Endothelial cell of umbilical vein (primary cell): ENCODE results near the gene IL16. TPM values are rescaled to one million over a fixed set of nuclear protein-coding genes. Genes with fewer than 3 reads are reported as not detected.

ENCODE experiments used
- BruUV-seq: library from RNA; stranded (reverse); fragments of 400-500 nt; replicated peaks from 2 replicates; lab custom pipeline; 2021; lab: Mats Ljungman, UMichigan
- CTCF ChIA-PET: fragments of 300-600, 350-600 bp; sonication (Branson Sonifier 250); formaldehyde crosslinking; loops from one replicate; lab custom pipeline; 2021; ENCODE audit warnings: antibody characterized with exemption, inconsistent platforms; lab: Charles Lee
- POLR2A ChIA-PET: fragments of 300-600, 350-600 bp; sonication (Branson Sonifier 250); formaldehyde crosslinking; loops from one replicate; lab custom pipeline; 2021; ENCODE audit warnings: antibody characterized with exemption, inconsistent platforms; lab: Charles Lee
- DNase-seq: peaks from one replicate; pipeline ENCODE4 v3.0.0-alpha.2; 2011; ENCODE audit warnings: low read depth, low spot score
- FAIRE-seq: peaks from 2 replicates; lab custom pipeline; 2011; peaks lifted over from hg19 to GRCh38; lab: Jason Lieb, UNC
- H2AFZ ChIP-seq: 2 replicates; pipeline ENCODE4 v1.6.0; 2012; ENCODE audit warnings: low read depth, low read length, control low read depth, inconsistent platforms
- H3K27ac ChIP-seq: 2 replicates; pipeline ENCODE4 v1.5.1; 2011; ENCODE audit warnings: low read depth, mild to moderate bottlenecking, control low read depth, low read length, moderate library complexity; ENCODE audit not compliant: insufficient read depth
- H3K27me3 ChIP-seq, 2 experiments: 2 replicates each; pipeline versions ENCODE4 v1.6.0 to v1.6.1; 2011; ENCODE audit warnings: low read length in 2 of 2, mixed read lengths in 1 of 2; ENCODE audit not compliant: control insufficient read depth in 2 of 2, insufficient read depth in 2 of 2
- H3K36me3 ChIP-seq, 2 experiments: 2 replicates in 1 of 2; 3 replicates in 1 of 2; pipeline ENCODE4 v1.5.1; 2011; ENCODE audit warnings: low read length in 2 of 2, mild to moderate bottlenecking in 1 of 2, moderate library complexity in 1 of 2; ENCODE audit not compliant: control insufficient read depth in 2 of 2, insufficient read depth in 2 of 2; ENCODE audit errors: extremely low read depth in 1 of 2
- H3K4me1 ChIP-seq: 3 replicates; pipeline ENCODE4 v1.5.1; 2011; ENCODE audit warnings: mild to moderate bottlenecking, low read length; ENCODE audit not compliant: control insufficient read depth, insufficient read depth; ENCODE audit errors: extremely low read depth
- H3K4me2 ChIP-seq: 2 replicates; pipeline ENCODE4 v1.6.1; 2011; ENCODE audit warnings: low read length, control low read depth, mixed read lengths; ENCODE audit not compliant: insufficient read depth
- H3K4me3 ChIP-seq, 3 experiments: fragments of 200-600 bp in 1 of 3; sonication (generic), shearing (Covaris generic) in 1 of 3; replicated peaks in 1 of 3; 2 replicates each; pipeline ENCODE4 v1.5.1; 2011 to 2016; ENCODE audit warnings: control low read depth in 3 of 3, low read length in 3 of 3, mild to moderate bottlenecking in 2 of 3, inconsistent platforms in 1 of 3, low read depth in 1 of 3, moderate library complexity in 1 of 3; ENCODE audit not compliant: insufficient read depth in 1 of 3
- H3K79me2 ChIP-seq: 2 replicates; pipeline ENCODE4 v1.6.0; 2012; ENCODE audit warnings: low read length, inconsistent platforms; ENCODE audit not compliant: control insufficient read depth, insufficient read depth
- H3K9ac ChIP-seq: replicated peaks from 2 replicates; pipeline ENCODE3; 2011; ENCODE audit warnings: low read length, control low read depth; ENCODE audit not compliant: insufficient read depth; ENCODE audit errors: extremely low read depth
- H3K9me1 ChIP-seq: replicated peaks from 3 replicates; pipeline ENCODE4 v1.6.0; 2011; ENCODE audit warnings: mild to moderate bottlenecking, low read length; ENCODE audit not compliant: control insufficient read depth, insufficient read depth; ENCODE audit errors: extremely low read depth
- H3K9me3 ChIP-seq: replicated peaks from 2 replicates; pipeline ENCODE4 v1.5.1; 2012; ENCODE audit warnings: low read length, inconsistent platforms; ENCODE audit not compliant: control insufficient read depth, insufficient read depth
- H4K20me1 ChIP-seq: replicated peaks from 2 replicates; pipeline ENCODE3; 2011; ENCODE audit warnings: mild to moderate bottlenecking, low read length; ENCODE audit not compliant: control insufficient read depth, insufficient read depth; ENCODE audit errors: extremely low read depth
- CTCF ChIP-seq, 2 donors: IDR thresholded peaks; 1 replicate in 1 of 2; 2 replicates in 1 of 2; pipeline ENCODE4 v1.5.1; 2011; ENCODE audit warnings: low read length in 2 of 2, mild to moderate bottlenecking in 2 of 2, moderate library complexity in 2 of 2, control low read depth in 1 of 2, inconsistent platforms in 1 of 2, low read depth in 1 of 2; ENCODE audit not compliant: insufficient read depth in 1 of 2; ENCODE audit errors: extremely low read depth in 1 of 2
- EZH2 ChIP-seq: IDR thresholded peaks from 2 replicates; pipeline ENCODE4 v1.6.1; 2012; ENCODE audit warnings: borderline replicate concordance, low read depth, mild to moderate bottlenecking, moderate library complexity, low read length, inconsistent platforms; ENCODE audit not compliant: severe bottlenecking
- FOS ChIP-seq: IDR thresholded peaks from 2 replicates; pipeline ENCODE4 v1.6.1; 2011; ENCODE audit warnings: mild to moderate bottlenecking, low read length, moderate library complexity, borderline replicate concordance; ENCODE audit not compliant: insufficient read depth
- GATA2 ChIP-seq: IDR thresholded peaks from 2 replicates; pipeline ENCODE4 v1.7.0; 2011; ENCODE audit warnings: low read depth, mild to moderate bottlenecking, moderate library complexity, mixed read lengths, low read length; ENCODE audit not compliant: insufficient read length, insufficient read depth
- JUN ChIP-seq: IDR thresholded peaks from 2 replicates; pipeline ENCODE4 v1.6.1; 2011; ENCODE audit warnings: borderline replicate concordance, low read depth; ENCODE audit not compliant: insufficient read length, insufficient read depth
- MAX ChIP-seq: IDR thresholded peaks from 2 replicates; pipeline ENCODE4 v1.6.1; 2011; ENCODE audit not compliant: insufficient read depth, insufficient read length
- MYC ChIP-seq: IDR thresholded peaks from one replicate; pipeline ENCODE4 v1.6.1; 2011; ENCODE audit warnings: mild to moderate bottlenecking, low read depth, low read length
- POLR2A ChIP-seq: IDR thresholded peaks from 2 replicates; pipeline ENCODE4 v1.6.1; 2012; ENCODE audit warnings: low read depth, mild to moderate bottlenecking, control low read depth, low read length
- POLR2AphosphoS5 ChIP-seq: IDR thresholded peaks from 2 replicates; pipeline ENCODE4 v1.6.1; 2012; ENCODE audit warnings: low read depth, mild to moderate bottlenecking, control low read depth, low read length, moderate library complexity; ENCODE audit not compliant: insufficient read depth
- dilution Hi-C: fragments of 300-500 bp; cut with MboI; formaldehyde crosslinking; loops from one replicate; pipeline ENCODE4 v1.15.0; 2019; ENCODE audit warnings: low sequenced_read_pairs; ENCODE audit not compliant: extremely low pct_ligation_motif_present
- intact Hi-C: fragments of 100-400 bp; cut with micrococcal nuclease; formaldehyde crosslinking; loops from one replicate; pipeline ENCODE4 v1.10.0; 2022
- polyA plus RNA-seq, 4 experiments: library from polyadenylated mRNA; depleted of rRNA in 3 of 4; stranded (reverse) in 3 of 4; unstranded in 1 of 4; fragments of >200 nt; gene quantifications; 2 replicates each; pipeline versions ENCODE4 v1.2.1 to v1.2.3, GENCODE V29; 2011 to 2012; ENCODE audit warnings: missing spikeins in 1 of 4
- total RNA-seq: library from RNA; stranded (reverse); gene quantifications from 2 replicates; pipeline ENCODE4 v1.2.3, GENCODE V29; 2021

IL16 gene
- total and polyA plus RNA-seq, 2 donors (not counting 3 experiments of a cell fraction or from before 2014, with no cell fraction given) = 0.29 to 2.1 TPM

- intact Hi-C loops = no loop called here
- Histone ChIP-seq H2AFZ (no peak overlapping the region), H3K36me3 (no peaks in the 10 kb centered on the region), H3K27ac (no peak overlapping the region), H3K4me1 (no peaks in the 10 kb centered on the region), H3K4me2 (no peak overlapping the region), H3K9me3 (no peaks in the 10 kb centered on the region), H3K9ac (no peak overlapping the region), H3K79me2 (no peaks in the 10 kb centered on the region), H3K27me3 (no peaks in the 10 kb centered on the region), H3K4me3 (no peak overlapping the region), H3K9me1 (no peaks in the 10 kb centered on the region), H4K20me1 (no peaks in the 10 kb centered on the region)
- dilution Hi-C loops = no loop called here
- BruUV-seq = no TSS peak
- FAIRE-seq (no peak), DNase-seq (no peak)
- CTCF ChIA-PET = interaction anchor here (1.2 kb wide), 1 partner anchor 68 kb away, joined by 4 read pairs; no protein-coding TSS in a partner anchor
- TF ChIP-seq CTCF (IDR thresholded peaks at IDR 0.05; ENCODE audit: extremely low read depth in 1 of 2, insufficient read depth in 1 of 2, low read depth in 1 of 2, low read length in 2 of 2) (no peak), MAX (no peak), GATA2 (no peak), EZH2 (no peak), MYC (no peak), POLR2A (no peak), POLR2AphosphoS5 (no peak), JUN (no peak), FOS (no peak)
- POLR2A ChIA-PET = no interaction called here
Measured at GRCh38 chr15:81197688-81198281, 1.1 kb downstream of the IL16 start.
